ENCODE data around the gene YWHAG. TPM values are rescaled to one million over a fixed set of nuclear protein-coding genes. Genes with fewer than 3 reads are reported as not detected.
A peak's percentile ranks its signal among the peaks of the same experiment; 100 is the strongest.

Gene YWHAG
- total and polyA plus RNA-seq, 2 of the 13 experiments (the other 11 are each of a cell fraction or from before 2014, with no cell fraction given), result 36.9 to 67.5 TPM

- Histone ChIP-seq H3K27me3 (ENCODE audit: control insufficient read depth in 1 of 2, insufficient read depth in 2 of 2, low read length in 2 of 2) (peaks cover 9 to 62% of the 10 kb centered on the region in 2 experiments), H2AFZ (ENCODE audit: low read length) (no peak overlapping the region), H3K4me3 (replicated peaks in 1 of 3; ENCODE audit: insufficient read depth in 1 of 3, low read depth in 2 of 3, low read length in 3 of 3) (no peak overlapping the region), H4K20me1 (ENCODE audit: insufficient read depth, low read length) (no peaks in the 10 kb centered on the region), H3K4me1 (ENCODE audit: insufficient read depth, low read length) (peaks cover 30% of the 10 kb centered on the region), H3K9ac (ENCODE audit: insufficient read depth, low read depth, low read length) (no peak overlapping the region), H3K27ac (ENCODE audit: extremely low read length, insufficient read depth, low read length) (no peak overlapping the region), H3K4me2 (ENCODE audit: low read depth, low read length) (no peak overlapping the region), H3K9me3 (ENCODE audit: low read length) (no peaks in the 10 kb centered on the region), H3K36me3 (replicated peaks in 1 of 2; ENCODE audit: control insufficient read depth in 1 of 2, insufficient read depth in 2 of 2, low read length in 2 of 2) (no peaks in the 10 kb centered on the region), H3K79me2 (ENCODE audit: insufficient read depth, low read length) (no peaks in the 10 kb centered on the region)
- intact Hi-C loops (cut with micrococcal nuclease; ENCODE audit: unreplicated experiment), result no loop called here
- ATAC-seq, result no peak
- WGBS (ENCODE audit: low lambda C conversion rate), result 52% methylated on average over 13 of the region's 17 CpGs
- no peak for DNase-seq (ENCODE audit: low spot score)
- TF ChIP-seq ZNF768 (CRISPR knock-in tag; IDR thresholded peaks at IDR 0.05), result peak; percentile 93
- TF ChIP-seq SRSF1 (optimal IDR thresholded peaks at IDR 0.05; ENCODE audit: low read depth, low read length), result no peak
- TF ChIP-seq TCF7L2 (IDR thresholded peaks at IDR 0.05; ENCODE audit: low read depth, low read length), result no peak
- TF ChIP-seq NFATC3 (CRISPR knock-in tag; IDR thresholded peaks at IDR 0.05), result no peak
- TF ChIP-seq ZNF546 (CRISPR knock-in tag; conservative IDR thresholded peaks at IDR 0.05), result no peak
- BruUV-seq (replicated peaks), result no TSS peak
- CTCF ChIA-PET (ENCODE audit: low intra/inter-chr PET ratio, low total read pairs), result no interaction called here
- in situ Hi-C loops (cut with HindIII; ENCODE audit: extremely low pct_ligation_motif_present, low pct_unique_long_range_greater_than_20kb), result loop anchor here (5.0 kb wide), 1 partner anchor 34 kb away; no protein-coding TSS in a partner anchor
- FAIRE-seq, result no peak
- POLR2A ChIA-PET, result no interaction called here
Measured at GRCh38 chr7:76283254-76284159, 75.3 kb downstream of the YWHAG start.

- H3K27ac ChIP-seq (ENCODE audit: extremely low read length, insufficient read depth, low read length), result no peak overlapping the region
- H3K4me3 ChIP-seq (replicated peaks in 1 of 3; ENCODE audit: insufficient read depth in 1 of 3, low read depth in 2 of 3, low read length in 3 of 3), result no peak overlapping the region
- no peak overlapping the region for H3K9ac ChIP-seq (ENCODE audit: insufficient read depth, low read depth, low read length)
- ATAC-seq (no peak), DNase-seq (ENCODE audit: low spot score) (no peak), FAIRE-seq (no peak)
- H3K27me3 ChIP-seq (ENCODE audit: control insufficient read depth in 1 of 2, insufficient read depth in 2 of 2, low read length in 2 of 2), result peaks cover 10 to 64% of the 10 kb centered on the region in 2 experiments
- in situ Hi-C loops (cut with HindIII; ENCODE audit: extremely low pct_ligation_motif_present, low pct_unique_long_range_greater_than_20kb) (loop anchor here (5.0 kb wide), 1 partner anchor 35 kb away; no protein-coding TSS in a partner anchor), intact Hi-C loops (cut with micrococcal nuclease; ENCODE audit: unreplicated experiment) (no loop called here)
- peak overlapping the region; percentile 1; the same call in 1 of the 2 replicates for H3K4me2 ChIP-seq (ENCODE audit: low read depth, low read length)
- H3K36me3 ChIP-seq (replicated peaks in 1 of 2; ENCODE audit: control insufficient read depth in 1 of 2, insufficient read depth in 2 of 2, low read length in 2 of 2), result no peaks in the 10 kb centered on the region
- no peaks in the 10 kb centered on the region for H3K9me3 ChIP-seq (ENCODE audit: low read length)
- CTCF ChIA-PET (ENCODE audit: low intra/inter-chr PET ratio, low total read pairs), result no interaction called here
- H3K4me1 ChIP-seq (ENCODE audit: insufficient read depth, low read length), result peaks cover 28% of the 10 kb centered on the region
- no peak overlapping the region for H2AFZ ChIP-seq (ENCODE audit: low read length)
- BruUV-seq (replicated peaks), result no TSS peak
- no peaks in the 10 kb centered on the region for H4K20me1 ChIP-seq (ENCODE audit: insufficient read depth, low read length)
- 7% methylated on average over 21 of the region's 98 CpGs for WGBS (ENCODE audit: low lambda C conversion rate)
- POLR2A ChIA-PET, result no interaction called here
- H3K79me2 ChIP-seq (ENCODE audit: insufficient read depth, low read length), result no peaks in the 10 kb centered on the region
- TF ChIP-seq IRX3 (CRISPR knock-in tag; IDR thresholded peaks at IDR 0.05; ENCODE audit: borderline replicate concordance, low read depth) (no peak), ZMYM2 (CRISPR knock-in tag; IDR thresholded peaks at IDR 0.05) (no peak), HNRNPLL (IDR thresholded peaks at IDR 0.05; ENCODE audit: low read depth, low read length, poor library complexity, severe bottlenecking) (peak; percentile 40), SP1 (IDR thresholded peaks at IDR 0.05) (no peak), SP1 (CRISPR knock-in tag; IDR thresholded peaks at IDR 0.05) (no peak)
Measured at GRCh38 chr7:76282344-76283253, 76.2 kb downstream of the YWHAG start.
